H1 (cell line): Measurements from ENCODE around the gene IFIT2. TPM values are rescaled to one million over a fixed set of nuclear protein-coding genes. Genes with fewer than 3 reads are reported as not detected.

ENCODE experiments used
- CTCF ChIA-PET: fragments of 300-600 bp; sonication (Branson Sonifier 250); formaldehyde crosslinking; loops from one replicate; lab custom pipeline; 2021; ENCODE audit not compliant: partially characterized antibody; lab: Charles Lee
- POLR2A ChIA-PET: fragments of 300-600 bp; sonication (Branson Sonifier 250); formaldehyde crosslinking; loops from one replicate; lab custom pipeline; 2021; ENCODE audit warnings: inconsistent platforms; ENCODE audit not compliant: partially characterized antibody; lab: Charles Lee
- DNase-seq, 2 experiments: peaks; one replicate each; pipeline versions ENCODE4 v3.0.0 to v3.0.0-alpha.2; 2010 to 2022; ENCODE audit warnings: low spot score in 2 of 2, low read depth in 1 of 2, mixed read lengths in 1 of 2
- FAIRE-seq: peaks from 2 replicates; lab custom pipeline; 2011; peaks lifted over from hg19 to GRCh38; lab: Jason Lieb, UNC
- H2AFZ ChIP-seq: 2 replicates; pipeline ENCODE4 v1.8.1; 2012; ENCODE audit warnings: low read length, inconsistent platforms
- H2AK5ac ChIP-seq: 2 replicates; pipeline ENCODE4 v1.6.1; 2013; ENCODE audit warnings: low read depth, low read length
- H2BK120ac ChIP-seq: replicated peaks from 2 replicates; pipeline ENCODE3; 2013; ENCODE audit warnings: low read depth, low read length, inconsistent platforms
- H2BK12ac ChIP-seq: 2 replicates; pipeline ENCODE4 v1.6.1; 2013; ENCODE audit warnings: low read depth, low read length
- H2BK15ac ChIP-seq: 2 replicates; pipeline ENCODE4 v1.6.1; 2013; ENCODE audit warnings: low read length
- H2BK20ac ChIP-seq: 2 replicates; pipeline ENCODE4 v1.6.1; 2013; ENCODE audit warnings: low read length
- H2BK5ac ChIP-seq: 2 replicates; pipeline ENCODE4 v1.6.1; 2013; ENCODE audit warnings: low read depth, low read length
- H3K14ac ChIP-seq: 2 replicates; pipeline ENCODE4 v1.6.1; 2013; ENCODE audit warnings: inconsistent platforms; ENCODE audit not compliant: insufficient read length
- H3K18ac ChIP-seq: 2 replicates; pipeline ENCODE4 v1.6.1; 2013; ENCODE audit warnings: low read length; ENCODE audit errors: extremely low read depth
- H3K23ac ChIP-seq: 2 replicates; pipeline ENCODE4 v1.6.1; 2013; ENCODE audit warnings: inconsistent platforms; ENCODE audit not compliant: insufficient read length
- H3K23me2 ChIP-seq: 2 replicates; pipeline ENCODE4 v1.6.1; 2013; ENCODE audit warnings: low read depth, low read length
- H3K27ac ChIP-seq: 2 replicates; pipeline ENCODE4 v1.6.1; 2011; ENCODE audit warnings: low read depth, low read length, inconsistent platforms
- H3K27me3 ChIP-seq, 4 experiments: replicated peaks in 1 of 4; 1 replicate in 1 of 4; 2 replicates in 3 of 4; pipeline versions ENCODE4 v1.6.1 to v1.8.1; 2011 to 2013; ENCODE audit warnings: low read length in 3 of 4, mild to moderate bottlenecking in 3 of 4, inconsistent platforms in 2 of 4, mixed read lengths in 2 of 4, moderate library complexity in 1 of 4; ENCODE audit not compliant: control insufficient read depth in 3 of 4, insufficient read depth in 3 of 4; ENCODE audit errors: extremely low read depth in 1 of 4
- H3K36me3 ChIP-seq, 4 experiments: 2 replicates each; pipeline versions ENCODE4 v1.6.1 to v1.8.1; 2011 to 2013; ENCODE audit warnings: mild to moderate bottlenecking in 4 of 4, low read length in 3 of 4, moderate library complexity in 2 of 4, control low read depth in 1 of 4, inconsistent platforms in 1 of 4; ENCODE audit not compliant: insufficient read depth in 4 of 4, control insufficient read depth in 2 of 4
- H3K4ac ChIP-seq: replicated peaks from 2 replicates; pipeline ENCODE3; 2013; ENCODE audit warnings: low read length, low read depth, mixed read lengths, inconsistent platforms; ENCODE audit not compliant: insufficient read length
- H3K4me1 ChIP-seq, 4 experiments: replicated peaks in 1 of 4; 1 replicate in 1 of 4; 2 replicates in 3 of 4; pipeline versions ENCODE4 v1.6.1 to v1.8.1; 2011 to 2013; ENCODE audit warnings: low read length in 3 of 4, inconsistent platforms in 2 of 4, mixed read lengths in 1 of 4; ENCODE audit not compliant: insufficient read depth in 4 of 4, control insufficient read depth in 3 of 4
- H3K4me2 ChIP-seq, 2 experiments: 2 replicates each; pipeline versions ENCODE4 v1.6.1 to v1.8.1; 2011 to 2013; ENCODE audit warnings: low read depth in 2 of 2, low read length in 2 of 2, control low read depth in 1 of 2, inconsistent platforms in 1 of 2, mild to moderate bottlenecking in 1 of 2; ENCODE audit not compliant: insufficient read depth in 1 of 2
- H3K4me3 ChIP-seq, 4 experiments: fragments of 200-600, 300-600 bp in 1 of 4; sonication (generic), shearing (Covaris generic), sonication (Bioruptor Twin) in 1 of 4; 2 replicates each; pipeline versions ENCODE4 v1.5.1 to v1.8.1; 2011 to 2016; ENCODE audit warnings: low read length in 4 of 4, low read depth in 3 of 4, control low read depth in 2 of 4, inconsistent platforms in 2 of 4, mild to moderate bottlenecking in 2 of 4, mixed read lengths in 1 of 4, moderate library complexity in 1 of 4; ENCODE audit not compliant: insufficient read depth in 2 of 4; ENCODE audit errors: extremely low read depth in 1 of 4
- H3K56ac ChIP-seq: replicated peaks from 2 replicates; pipeline ENCODE3; 2013; ENCODE audit warnings: low read depth, mild to moderate bottlenecking, mixed read lengths, low read length, inconsistent platforms; ENCODE audit not compliant: insufficient read length
- H3K79me1 ChIP-seq: 2 replicates; pipeline ENCODE4 v1.6.1; 2013; ENCODE audit warnings: low read depth, low read length, control low read depth
- H3K79me2 ChIP-seq, 2 experiments: 2 replicates each; pipeline versions ENCODE4 v1.6.1 to v1.8.1; 2012 to 2013; ENCODE audit warnings: low read length in 2 of 2, mild to moderate bottlenecking in 2 of 2, inconsistent platforms in 1 of 2; ENCODE audit not compliant: insufficient read depth in 2 of 2, control insufficient read depth in 1 of 2
- H3K9ac ChIP-seq, 4 experiments: replicated peaks in 1 of 4; 1 replicate in 1 of 4; 2 replicates in 3 of 4; pipeline versions ENCODE4 v1.6.1 to v1.8.1; 2011 to 2013; ENCODE audit warnings: low read depth in 3 of 4, low read length in 3 of 4, control low read depth in 2 of 4, mild to moderate bottlenecking in 2 of 4, moderate library complexity in 2 of 4, inconsistent platforms in 1 of 4; ENCODE audit errors: extremely low read depth in 1 of 4
- H3K9me3 ChIP-seq, 2 experiments: 2 replicates each; pipeline versions ENCODE4 v1.6.1 to v1.8.1; 2012 to 2013; ENCODE audit warnings: mild to moderate bottlenecking in 2 of 2, moderate library complexity in 2 of 2, control low read depth in 1 of 2, inconsistent platforms in 1 of 2, low read depth in 1 of 2, low read length in 1 of 2, mixed read lengths in 1 of 2; ENCODE audit not compliant: insufficient read depth in 2 of 2
- H4K20me1 ChIP-seq, 2 experiments: replicated peaks in 1 of 2; 2 replicates each; pipeline versions ENCODE3 to v1.8.1; 2011 to 2013; ENCODE audit warnings: inconsistent platforms in 2 of 2, low read length in 2 of 2, mild to moderate bottlenecking in 1 of 2; ENCODE audit not compliant: insufficient read depth in 2 of 2, control insufficient read depth in 1 of 2
- H4K5ac ChIP-seq: 2 replicates; pipeline ENCODE4 v1.6.1; 2013; ENCODE audit warnings: low read length, low read depth, mixed read lengths, inconsistent platforms; ENCODE audit not compliant: insufficient read length
- H4K8ac ChIP-seq: 2 replicates; pipeline ENCODE4 v1.8.0; 2013; ENCODE audit warnings: mild to moderate bottlenecking, moderate library complexity, low read length, inconsistent platforms; ENCODE audit not compliant: insufficient read depth; ENCODE audit errors: extremely low read depth
- H4K91ac ChIP-seq: replicated peaks from 2 replicates; pipeline ENCODE3; 2013; ENCODE audit warnings: low read length, mixed read lengths, inconsistent platforms; ENCODE audit not compliant: insufficient read length
- WGBS, 2 experiments: shearing (Covaris generic) in 1 of 2; methylation state at CpG; one replicate each; pipeline versions ENCODE4 v1.1.6 to v1.1.7; 2013 to 2015; ENCODE audit warnings: low lambda C conversion rate in 2 of 2, mixed read lengths in 2 of 2, inconsistent platforms in 1 of 2, low coverage in 1 of 2, missing lambda C conversion rate in 1 of 2; ENCODE audit not compliant: insufficient replicate concordance in 2 of 2, insufficient coverage in 1 of 2, insufficient read length in 1 of 2; ENCODE audit errors: extremely low coverage in 1 of 2, missing lambda C conversion rate in 1 of 2; 5-methylcytosine and 5-hydroxymethylcytosine counted together
- polyA plus RNA-seq, 7 experiments: library from polyadenylated mRNA; depleted of rRNA in 3 of 7; stranded (reverse) in 5 of 7; unstranded in 2 of 7; fragments of >200 nt in 5 of 7; fragments of 200-250 nt in 2 of 7; gene quantifications; 1 replicate in 5 of 7; 2 replicates in 1 of 7; 4 replicates in 1 of 7; pipeline versions ENCODE4 v1.2.1 to v1.2.3, GENCODE V29; 2011 to 2013; ENCODE audit warnings: missing spikeins in 2 of 7, mixed read lengths in 2 of 7
- total RNA-seq: library from RNA; stranded (reverse); fragmentation: NEBNext Ultra II Directional; extraction: Animal tissue kit (Norgen Biotek cat#: 25700); gene quantifications from 2 replicates; pipeline ENCODE4 v1.2.1, GENCODE V29; 2021

IFIT2 gene
- total and polyA plus RNA-seq, 2 of the 8 experiments (the other 6 are each of a cell fraction or from before 2014, with no cell fraction given) = 0.03 to 0.35 TPM

GRCh38 chr10:89262086-89263051, 39.5 kb upstream of the IFIT2 start:
- no peak overlapping the region for H3K14ac ChIP-seq
- H3K9ac ChIP-seq = no peak overlapping the region
- FAIRE-seq = no peak
- no peak overlapping the region for H2BK20ac ChIP-seq
- no peak overlapping the region for H2BK120ac ChIP-seq
- H3K36me3 ChIP-seq = no peaks in the 10 kb centered on the region
- no peaks in the 10 kb centered on the region for H3K79me1 ChIP-seq
- WGBS, 2 experiments = 90% methylated on average over 5 of the region's 5 CpGs; no CpG with 5 or more reads in 1 of the 2 experiments
- H3K23me2 ChIP-seq = no peaks in the 10 kb centered on the region
- H4K5ac ChIP-seq = no peak overlapping the region
- no peak overlapping the region for H2BK12ac ChIP-seq
- no peaks in the 10 kb centered on the region for H3K79me2 ChIP-seq
- H3K4me1 ChIP-seq = peaks cover 0 to 8% (median 4%) of the 10 kb centered on the region in 4 experiments; a peak in 5 of 7 replicates
- ChIA-PET CTCF (interaction anchor here (0.5 to 1.2 kb wide), 8 partner anchors 9 to 301 kb away, joined by 3 to 5 read pairs (median 4); partner anchors contain the start of genes CH25H and LIPA), POLR2A (interaction anchor here (0.6 to 1.2 kb wide), 2 partner anchors 16 to 85 kb away, joined by 3 read pairs; no protein-coding TSS in a partner anchor)
- H3K56ac ChIP-seq = no peak overlapping the region
- no peak overlapping the region for H2AFZ ChIP-seq
- no peak for DNase-seq
- no peak overlapping the region for H3K27ac ChIP-seq
- no peak overlapping the region for H4K91ac ChIP-seq
- no peaks in the 10 kb centered on the region for H3K9me3 ChIP-seq
- H3K18ac ChIP-seq = no peak overlapping the region
- no peak overlapping the region for H3K23ac ChIP-seq
- H3K4me2 ChIP-seq = no peak overlapping the region
- no peaks in the 10 kb centered on the region for H4K20me1 ChIP-seq
- no peak overlapping the region for H4K8ac ChIP-seq
- H2BK5ac ChIP-seq = no peak overlapping the region
- H3K4me3 ChIP-seq = no peak overlapping the region
- H3K4ac ChIP-seq = no peak overlapping the region
- H3K27me3 ChIP-seq = no peaks in the 10 kb centered on the region
- no peak overlapping the region for H2BK15ac ChIP-seq
- no peak overlapping the region for H2AK5ac ChIP-seq
